GM10847 (cell line): ENCODE data around the gene MEF2C.

Experiments
- POLR2A ChIP-seq: IDR thresholded peaks from 2 replicates; pipeline ENCODE4 v1.6.1; 2011; ENCODE audit not compliant: insufficient read length; ENCODE audit errors: extremely low read depth

MEF2C gene

DNA sequence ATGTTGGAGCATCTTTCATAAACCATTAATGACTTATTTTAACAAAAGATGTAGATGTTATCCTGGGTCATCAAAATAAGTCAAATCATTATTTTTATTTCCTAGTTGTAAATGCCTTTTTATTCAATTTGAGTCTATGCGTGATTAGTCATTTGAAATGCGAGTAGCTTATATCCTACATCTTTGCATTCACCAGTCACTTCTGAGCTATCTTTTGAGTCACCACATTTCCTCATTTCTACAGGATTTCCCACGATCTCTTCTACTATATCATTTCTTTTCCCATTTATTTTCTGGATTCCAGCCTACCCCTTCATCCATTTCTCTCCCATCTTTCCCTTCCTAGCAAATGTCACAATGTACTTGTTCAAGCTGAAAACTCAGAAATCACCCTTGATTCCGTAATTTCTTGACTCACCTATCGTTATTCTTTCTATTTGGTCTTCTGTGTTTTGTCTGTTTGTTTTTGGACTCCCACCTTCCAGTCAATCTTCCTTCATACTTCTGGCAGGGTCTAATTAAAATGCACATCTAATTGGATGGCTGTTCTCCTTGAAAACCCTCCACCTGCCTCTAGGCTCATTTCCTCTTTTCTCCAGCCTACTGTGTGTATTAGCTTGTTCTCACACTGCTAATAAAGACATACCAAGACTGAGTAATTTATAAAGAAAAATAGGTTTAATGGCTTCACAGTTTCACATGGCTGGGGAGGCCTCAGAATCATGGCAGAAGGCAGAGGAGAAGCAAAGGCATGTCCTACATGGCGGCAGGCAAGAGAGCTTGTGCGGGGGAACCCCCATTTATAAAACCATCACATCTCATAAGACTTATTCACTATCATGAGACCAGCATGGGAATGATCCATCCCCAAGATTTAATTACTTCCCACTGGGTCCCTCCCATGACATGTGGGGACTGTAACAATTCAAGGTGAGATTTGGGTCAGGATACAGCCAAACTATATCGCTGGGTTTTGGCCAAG is 112.4 kb downstream of the MEF2C start:
- TF ChIP-seq POLR2A: no peak

DNA sequence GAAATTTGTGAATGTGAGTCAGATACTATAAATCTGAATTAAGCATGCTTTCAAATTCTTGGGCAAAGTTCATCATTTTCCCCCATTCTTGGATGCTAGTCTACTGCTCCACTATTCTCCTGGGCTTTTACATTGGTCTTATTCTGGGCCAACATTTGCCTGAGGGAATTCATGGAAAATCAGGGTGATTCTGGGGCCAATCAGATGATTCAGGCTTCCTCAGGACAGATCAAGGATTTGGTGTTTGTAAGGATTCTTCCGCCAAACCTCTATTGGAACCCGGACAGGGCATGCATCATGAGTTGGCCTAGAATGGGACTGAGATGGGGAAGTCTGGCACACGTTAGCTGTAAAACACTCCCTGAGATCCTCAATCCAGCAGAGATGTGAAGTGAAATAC is 113.8 kb downstream of the MEF2C start:
- TF ChIP-seq POLR2A: no peak

DNA sequence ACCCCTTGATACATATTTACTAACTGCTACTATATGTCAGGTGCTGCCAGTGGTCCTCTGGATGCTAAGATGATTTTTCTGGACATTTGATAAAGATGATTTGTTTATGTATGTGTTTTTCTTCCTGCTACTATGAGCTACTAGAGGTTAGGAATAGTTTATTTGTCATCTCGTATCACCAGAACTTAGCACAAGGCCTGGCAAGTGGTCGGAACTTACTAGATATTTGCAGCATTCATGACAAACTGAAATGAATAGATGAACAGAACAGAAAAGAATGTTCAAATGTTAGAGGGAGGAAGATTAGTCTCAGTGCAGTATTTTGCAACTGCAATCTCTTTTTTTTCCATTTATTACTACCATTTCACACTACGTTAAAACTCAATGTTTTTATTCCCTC is 114.6 kb downstream of the MEF2C start:
- no peak for TF ChIP-seq POLR2A

DNA sequence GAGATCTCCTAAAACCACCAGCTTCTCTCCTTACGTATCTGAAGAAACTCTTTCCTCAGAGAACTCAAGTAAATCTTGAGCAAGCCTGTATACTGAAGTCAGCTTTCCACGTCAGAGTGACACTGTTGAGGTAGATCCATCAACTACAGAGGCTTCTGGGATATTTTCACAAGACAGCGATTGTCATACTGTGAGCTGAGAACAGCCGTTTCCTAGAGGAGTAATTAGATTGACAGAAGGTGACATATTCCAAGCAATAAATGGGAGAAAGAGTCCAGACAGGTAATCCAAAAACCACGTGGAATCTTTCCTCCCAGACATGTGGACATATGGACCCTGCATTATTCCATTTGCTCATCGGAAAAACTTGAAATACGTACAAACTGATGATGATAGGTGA is 117.2 kb downstream of the MEF2C start:
- TF ChIP-seq POLR2A: no peak

DNA sequence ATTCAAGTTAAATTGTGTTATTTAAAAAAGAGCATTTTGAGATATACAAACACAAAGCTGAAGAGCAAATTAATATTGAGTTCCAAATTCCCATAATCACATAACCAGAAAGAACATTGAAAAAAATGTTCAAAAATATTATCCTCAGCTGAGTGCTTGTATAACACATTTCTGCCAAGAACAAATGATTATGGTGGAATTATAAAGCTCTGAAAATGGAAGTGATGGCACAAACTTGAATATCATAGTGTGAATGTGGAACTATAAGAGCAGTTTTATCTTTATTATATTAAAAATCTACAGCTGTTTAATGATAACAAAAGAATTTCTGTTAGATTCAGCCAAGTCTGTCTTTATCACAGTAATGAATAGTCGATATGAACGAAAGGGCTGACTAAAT is 117.8 kb downstream of the MEF2C start:
- TF ChIP-seq POLR2A: no peak

DNA sequence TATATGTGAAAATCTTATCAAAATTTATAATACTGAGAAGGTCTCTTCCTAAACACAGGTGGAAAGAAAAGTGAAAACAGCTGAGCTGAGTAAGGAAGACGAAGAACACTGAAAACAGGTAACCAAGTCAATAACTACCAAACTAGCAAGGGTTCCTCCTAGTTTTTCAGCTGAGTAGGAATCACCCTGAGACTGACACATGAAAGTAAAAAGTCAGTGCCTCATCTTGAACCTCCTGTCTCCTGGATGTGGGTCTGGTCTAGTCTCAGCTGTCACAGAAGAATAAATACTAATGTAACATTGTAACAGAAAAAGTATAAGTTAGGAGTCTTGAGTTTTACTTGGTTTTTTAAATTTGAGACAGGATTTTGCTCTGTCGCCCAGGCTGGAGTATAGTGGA is 121.0 kb downstream of the MEF2C start:
- TF ChIP-seq POLR2A: no peak

DNA sequence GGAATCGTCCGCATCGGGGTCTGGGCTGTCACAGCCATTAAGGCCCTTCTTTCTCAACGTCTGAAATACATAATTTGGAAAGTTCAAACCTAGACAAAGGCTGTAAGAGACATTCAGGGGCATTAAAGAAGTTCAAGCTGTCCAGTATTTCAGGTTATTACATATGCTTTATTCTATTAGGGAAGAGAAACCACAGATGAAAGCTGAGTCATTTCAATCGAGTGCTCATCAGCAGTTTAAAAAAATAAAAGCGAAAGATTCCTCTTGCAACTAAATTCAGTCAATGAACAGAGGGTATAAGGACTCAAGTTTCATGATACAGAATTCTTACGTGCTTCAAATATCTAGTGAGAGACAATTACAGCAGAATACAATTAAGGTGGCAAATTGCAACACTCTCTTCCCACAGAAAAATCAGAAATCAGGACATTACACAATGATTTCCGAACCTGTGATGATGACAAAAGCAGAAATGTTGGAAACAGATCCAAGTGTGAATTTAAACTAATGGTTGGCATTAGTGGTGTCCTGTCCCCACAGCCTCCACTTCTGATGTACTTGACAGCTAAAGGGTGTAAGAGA is 121.6 kb downstream of the MEF2C start:
- TF ChIP-seq POLR2A: no peak

DNA sequence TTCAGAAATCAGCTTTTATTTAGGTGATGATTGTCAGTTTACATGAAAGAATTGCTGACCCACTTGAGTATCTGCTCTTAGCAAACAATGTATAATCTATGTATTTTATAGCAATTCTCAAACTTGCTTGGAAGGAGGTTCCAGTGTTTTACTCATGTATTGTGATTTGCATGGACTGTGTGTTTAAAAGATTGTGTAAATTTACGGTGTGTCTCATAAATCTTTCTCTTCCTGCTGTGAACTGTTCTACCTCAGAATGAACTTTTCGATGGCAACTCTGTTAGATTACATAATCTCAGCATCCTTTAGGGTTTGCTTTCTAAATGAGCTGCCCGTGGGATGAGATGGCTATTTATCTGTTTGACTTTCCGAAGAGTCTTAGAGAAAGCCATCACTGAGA is 122.5 kb downstream of the MEF2C start:
- no peak for TF ChIP-seq POLR2A

DNA sequence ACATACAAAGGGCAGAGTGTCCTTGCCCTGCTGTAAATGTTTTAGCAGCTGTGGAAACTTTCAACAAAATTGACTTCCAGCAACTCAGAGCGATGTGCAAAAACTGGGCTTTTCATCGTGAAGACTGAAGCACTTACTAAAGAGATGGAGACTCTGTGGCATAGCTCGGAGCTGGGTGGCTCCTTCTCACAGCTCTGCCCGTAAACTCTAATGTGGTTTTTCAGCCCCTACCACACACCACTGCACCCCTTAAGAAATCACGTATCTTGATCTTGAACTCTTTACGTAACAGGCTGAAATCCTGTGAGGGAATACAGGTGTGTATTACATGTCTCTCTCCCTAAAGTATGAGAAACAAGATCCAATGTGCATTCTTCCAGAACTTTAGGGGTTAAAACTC is 124.4 kb downstream of the MEF2C start:
- no peak for TF ChIP-seq POLR2A

DNA sequence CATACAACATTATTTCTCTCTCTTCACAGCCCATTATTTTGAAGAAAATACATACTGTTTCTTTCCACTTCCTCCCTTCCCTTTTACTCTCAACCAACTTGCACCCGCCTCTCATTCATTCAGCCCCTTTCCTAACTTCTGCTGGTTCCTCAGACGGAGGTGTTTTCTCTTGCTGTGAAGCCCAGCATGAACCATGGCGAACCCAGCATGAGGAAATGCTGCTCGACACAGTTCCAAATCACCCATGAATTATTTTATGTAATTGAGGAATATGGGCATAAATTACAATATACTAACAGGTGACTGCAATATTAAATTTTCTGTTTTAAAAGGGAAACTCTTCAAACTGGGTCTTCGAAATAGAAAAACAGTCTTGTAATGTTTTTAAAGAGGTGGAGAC is 124.8 kb downstream of the MEF2C start:
- TF ChIP-seq POLR2A: no peak

DNA sequence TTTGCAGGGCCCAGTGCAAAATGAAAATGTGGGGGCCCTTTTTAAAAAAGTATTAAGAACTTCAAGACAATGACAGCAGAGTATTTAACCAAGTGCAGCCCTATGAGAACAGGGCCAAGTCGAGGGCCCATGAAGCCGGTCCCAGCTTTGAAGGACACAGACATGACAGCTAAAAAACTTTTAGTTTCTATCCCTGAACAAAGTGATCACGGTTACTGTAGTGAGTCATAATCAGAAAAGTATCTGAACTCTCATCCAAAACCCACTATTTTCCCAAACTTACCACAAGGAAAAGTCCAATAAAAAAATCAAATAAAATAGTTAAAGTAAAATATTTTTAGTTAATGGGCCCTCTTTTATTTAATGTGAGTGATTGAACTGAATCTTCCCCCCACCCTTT is 126.0 kb downstream of the MEF2C start:
- no peak for TF ChIP-seq POLR2A

DNA sequence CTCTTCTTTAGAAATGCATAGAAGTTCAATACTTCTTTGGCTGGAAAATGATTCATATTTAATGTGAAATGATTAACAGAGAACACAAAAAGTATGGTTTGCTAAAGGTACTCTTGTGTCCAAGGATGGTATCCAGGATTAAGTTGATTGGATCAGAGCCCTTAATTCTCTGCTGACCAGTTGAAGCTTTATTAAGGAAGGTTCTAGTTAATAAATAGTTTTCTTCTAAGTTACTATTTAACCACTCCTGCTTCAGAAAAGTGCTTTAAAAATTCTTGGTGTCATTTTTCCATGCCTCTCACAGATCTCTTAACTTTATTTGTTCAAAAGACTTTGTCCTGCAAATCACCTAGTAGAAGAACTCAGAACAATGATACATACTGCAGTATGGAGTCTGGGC is 134.3 kb downstream of the MEF2C start:
- no peak for TF ChIP-seq POLR2A

DNA sequence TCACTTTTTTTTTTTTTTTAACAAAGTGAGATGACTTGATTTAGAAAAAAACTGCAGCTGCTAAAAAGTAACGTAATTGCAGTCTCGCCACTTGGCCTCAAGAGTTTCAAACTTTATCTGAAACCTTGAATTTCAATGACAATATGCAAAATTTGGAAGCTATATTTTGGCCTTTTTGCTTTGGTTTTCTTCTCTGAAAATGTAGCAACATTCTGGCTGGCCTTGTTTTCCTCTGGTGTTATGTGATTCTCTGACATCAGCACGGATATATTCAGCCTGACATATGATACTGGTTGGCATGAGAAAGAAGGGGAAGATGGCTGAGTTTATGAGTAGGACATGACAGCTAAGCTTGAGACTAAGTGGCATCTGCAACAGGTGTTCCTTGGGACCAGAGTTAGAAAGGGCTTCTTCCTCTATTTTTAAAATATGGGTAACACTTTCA is 136.5 kb downstream of the MEF2C start:
- TF ChIP-seq POLR2A: no peak

DNA sequence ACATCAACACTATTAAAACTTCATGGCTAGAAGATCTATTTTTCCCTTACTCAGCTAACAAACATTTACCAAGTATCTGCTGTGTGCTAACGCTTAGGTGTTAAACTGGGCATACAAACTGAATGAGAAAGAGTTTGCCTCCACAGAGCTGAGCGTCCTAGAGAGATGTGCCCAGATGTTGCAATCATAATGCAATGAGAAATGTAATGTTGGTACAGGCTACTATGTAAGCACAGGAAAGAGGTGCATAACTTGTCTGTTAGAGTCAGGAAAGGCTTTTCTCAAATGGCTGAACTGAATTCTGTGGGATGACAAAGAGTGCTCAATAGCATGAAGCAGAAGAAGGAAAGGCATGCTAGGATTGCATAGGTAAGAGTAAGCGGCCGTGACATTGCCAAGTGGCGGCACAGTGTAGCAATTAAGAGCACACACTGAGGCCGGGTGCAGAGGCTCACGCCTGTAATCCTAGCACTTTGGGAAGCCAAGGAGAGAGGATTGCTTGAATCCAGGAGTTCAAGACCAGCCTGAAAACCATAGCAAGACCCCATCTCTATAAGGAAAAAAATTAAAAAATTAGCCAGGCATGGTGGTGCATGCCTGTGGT is 137.8 kb downstream of the MEF2C start:
- no peak for TF ChIP-seq POLR2A

DNA sequence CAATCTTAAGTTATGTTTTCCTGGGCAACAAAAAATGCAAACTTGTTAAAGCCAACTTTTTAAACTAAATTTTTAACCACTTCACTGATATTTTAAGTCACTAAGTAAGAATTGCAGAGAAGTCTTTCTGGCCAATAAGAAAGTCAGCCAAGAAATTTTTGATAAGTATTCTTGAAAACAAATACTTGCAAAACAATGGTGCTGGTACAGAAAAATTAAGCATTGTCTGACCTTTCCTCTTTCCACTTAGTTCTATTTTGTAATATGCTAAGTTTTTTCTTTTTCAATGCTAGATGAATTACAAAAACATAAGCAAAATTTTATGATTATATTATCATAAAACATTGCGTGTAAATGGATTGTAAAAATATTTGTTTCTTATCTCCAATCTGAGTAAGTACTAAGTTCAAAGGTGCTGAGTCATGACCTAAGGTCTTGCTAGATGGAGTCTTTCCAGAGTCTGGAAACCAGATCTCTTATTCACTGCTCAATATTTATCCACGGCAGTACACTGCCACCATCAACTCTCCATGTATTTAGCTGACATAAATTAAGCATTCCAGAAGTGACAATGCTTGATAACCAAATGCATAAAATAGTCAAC is 139.7 kb downstream of the MEF2C start:
- TF ChIP-seq POLR2A: no peak

DNA sequence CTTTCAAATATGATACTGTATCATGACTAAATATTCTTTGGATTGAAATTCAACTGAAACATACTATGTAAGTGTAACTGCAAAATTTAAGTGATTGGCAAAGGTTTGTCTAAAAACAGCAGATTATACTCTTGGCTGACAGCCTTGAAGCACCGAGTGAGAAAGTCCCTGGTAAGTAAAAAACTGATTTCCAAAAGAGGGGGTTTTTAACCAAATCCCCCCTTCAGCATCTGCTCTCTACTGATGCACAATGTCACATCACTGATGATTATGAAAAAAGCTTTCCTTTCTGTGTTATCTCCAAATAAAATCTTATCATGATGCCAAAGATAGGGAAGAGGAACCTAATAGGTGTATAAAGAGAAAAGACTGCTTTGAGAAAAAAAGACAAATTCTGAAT is 141.0 kb downstream of the MEF2C start:
- TF ChIP-seq POLR2A: no peak
